ENCODE results near the gene ASTN2.
"Not testable (repeated sequence)": the region's sequence is repeated elsewhere in the genome, so short reads cannot be mapped to it uniquely, and the experiment has no call there.

ASTN2 gene

DNA sequence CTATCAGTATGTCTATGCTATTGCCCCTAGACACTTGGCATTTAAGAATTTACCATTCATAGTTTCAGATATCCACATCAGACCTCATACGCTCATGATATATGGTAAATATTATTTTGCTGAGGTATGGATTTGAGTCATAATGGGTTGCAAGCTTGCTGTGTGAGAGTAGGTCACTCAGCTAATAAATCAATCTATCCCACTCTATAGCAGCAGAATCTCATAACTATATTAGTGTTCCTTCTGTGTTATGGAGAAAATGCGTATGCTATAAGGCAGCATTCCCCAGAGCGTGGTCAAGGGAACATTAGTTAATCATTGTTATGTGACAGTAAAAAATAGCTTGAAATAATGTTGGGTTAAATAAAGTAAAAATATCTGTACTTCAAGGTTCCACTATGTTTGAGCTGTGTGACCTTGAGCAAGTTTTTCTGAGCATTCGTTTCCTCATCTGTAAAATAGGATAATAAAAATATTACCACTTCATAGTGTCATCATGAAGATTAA is 720.0 kb downstream of the ASTN2 start:
- DNase-seq (ENCODE audit: low spot score), result no peak

DNA sequence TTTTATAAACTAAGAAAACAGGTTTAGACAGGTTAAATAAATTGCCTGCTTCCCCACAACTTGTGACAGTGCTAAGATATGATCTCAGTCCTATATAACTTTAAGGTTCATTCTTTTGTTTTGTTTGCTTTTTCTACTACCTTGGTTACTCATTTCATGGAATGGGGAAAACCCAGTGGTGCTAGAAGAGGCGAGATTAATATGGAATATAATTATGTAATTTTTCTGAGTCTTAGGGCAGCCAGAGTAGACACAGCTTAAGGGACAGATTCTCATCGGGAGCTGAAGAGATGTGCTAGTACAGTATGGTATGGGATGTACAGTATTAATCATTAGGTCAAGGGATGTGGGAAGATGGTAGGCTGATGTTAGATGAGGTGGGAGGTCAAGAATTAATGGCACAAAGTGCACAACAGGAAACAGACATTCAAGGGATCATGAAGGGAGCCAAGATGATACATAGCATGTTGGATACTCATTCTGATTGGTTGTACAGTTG is 721.6 kb downstream of the ASTN2 start:
- DNase-seq (ENCODE audit: low spot score), result no peak

- DNase-seq (ENCODE audit: low spot score), result no peak
Measured at GRCh38 chr9:116692616-116693015, 722.2 kb downstream of the ASTN2 start.

- DNase-seq (ENCODE audit: low spot score), result no peak
Measured at GRCh38 chr9:116691607-116692006, 723.2 kb downstream of the ASTN2 start.

DNA sequence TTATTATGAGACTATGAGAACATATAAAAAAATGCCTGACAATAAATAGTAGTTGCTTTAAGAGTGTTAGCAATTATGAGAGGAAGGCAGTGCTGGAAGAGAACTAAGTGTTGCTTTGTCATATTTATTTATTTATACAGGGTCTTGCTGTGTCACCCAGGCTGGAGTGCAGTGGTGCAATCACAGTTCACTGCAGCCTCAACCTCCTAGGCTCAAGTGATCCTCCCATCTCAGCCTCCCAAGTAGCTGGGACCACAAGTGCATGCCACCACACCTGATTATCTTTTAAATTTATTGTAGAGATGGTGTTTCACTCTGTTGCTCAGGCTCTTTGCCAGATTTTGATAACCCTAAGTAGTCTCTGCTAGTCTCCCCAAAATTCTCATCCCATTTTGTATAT is 724.1 kb downstream of the ASTN2 start:
- not testable (repeated sequence) for DNase-seq (ENCODE audit: low spot score)

DNA sequence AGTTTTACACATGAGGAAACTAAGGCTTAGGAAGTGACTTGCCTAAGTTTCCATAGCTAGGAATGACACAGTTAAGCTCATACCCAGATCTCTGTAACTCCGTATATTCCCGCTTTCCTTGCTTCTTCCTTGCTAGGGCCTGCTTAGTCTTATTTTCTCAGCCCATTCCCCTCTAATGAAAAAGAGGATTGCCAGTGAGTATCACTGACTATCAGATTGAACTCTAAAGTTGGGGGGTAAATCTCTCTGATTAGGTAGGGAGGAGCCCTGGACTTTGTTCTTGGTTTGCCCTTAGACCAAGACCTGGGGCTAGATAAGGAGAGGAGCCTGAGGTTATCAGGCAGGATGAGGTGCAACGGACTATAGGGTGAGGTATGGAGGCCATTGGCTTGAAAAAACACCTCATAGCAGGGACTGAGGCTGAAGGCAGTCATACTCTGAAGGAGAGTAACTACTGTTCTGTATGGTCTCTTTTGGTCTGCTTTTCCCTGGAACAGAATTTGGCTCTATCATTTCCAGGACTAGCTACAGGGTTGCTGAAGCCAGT is 725.3 kb downstream of the ASTN2 start:
- no peak for DNase-seq (ENCODE audit: low spot score)

- DNase-seq (ENCODE audit: low spot score), result no peak
Measured at GRCh38 chr9:116688806-116689485, 725.9 kb downstream of the ASTN2 start.

GRCh38 chr9:116687754-116688135 is 727.1 kb downstream of the ASTN2 start:
- peak; percentile 35 for DNase-seq (ENCODE audit: low spot score)

GRCh38 chr9:116687074-116687753 is 727.6 kb downstream of the ASTN2 start, which contains the start of gene TRIM32:
TSS of gene TRIM32 (plus strand) at chr9:116687305. CDS start at chr9:116697743, 10,438 bp downstream.
- DNase-seq (ENCODE audit: low spot score), result peak; percentile 98

GRCh38 chr9:116686693-116687073 is 728.2 kb downstream of the ASTN2 start:
- DNase-seq (ENCODE audit: low spot score), result peak; percentile 44

GRCh38 chr9:116686135-116686534 is 728.7 kb downstream of the ASTN2 start:
- DNase-seq (ENCODE audit: low spot score), result peak; percentile 16

GRCh38 chr9:116685166-116685565 is 729.7 kb downstream of the ASTN2 start:
- no peak for DNase-seq (ENCODE audit: low spot score)

DNA sequence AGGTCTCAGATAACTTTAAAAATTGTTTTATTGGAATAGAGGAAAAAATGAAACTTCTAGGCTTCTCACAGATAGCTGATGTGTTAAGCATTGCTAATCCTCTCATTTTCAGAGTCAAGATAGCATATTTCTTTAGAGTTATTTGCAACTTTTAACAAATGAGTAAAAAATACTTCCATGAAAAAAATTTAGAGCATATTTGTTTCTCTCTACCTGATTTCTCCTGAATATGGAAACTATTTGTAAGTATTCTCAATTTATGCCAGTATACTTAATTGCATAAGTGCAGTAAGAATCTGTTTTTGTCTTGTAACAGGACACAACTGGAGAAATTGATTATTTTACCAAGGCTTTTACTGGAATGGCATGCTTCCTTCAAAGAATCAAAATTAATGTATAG is 731.3 kb downstream of the ASTN2 start:
- no peak for DNase-seq (ENCODE audit: low spot score)

GRCh38 chr9:116674210-116674980 is 740.5 kb downstream of the ASTN2 start:
- DNase-seq (ENCODE audit: low spot score), result no peak

DNA sequence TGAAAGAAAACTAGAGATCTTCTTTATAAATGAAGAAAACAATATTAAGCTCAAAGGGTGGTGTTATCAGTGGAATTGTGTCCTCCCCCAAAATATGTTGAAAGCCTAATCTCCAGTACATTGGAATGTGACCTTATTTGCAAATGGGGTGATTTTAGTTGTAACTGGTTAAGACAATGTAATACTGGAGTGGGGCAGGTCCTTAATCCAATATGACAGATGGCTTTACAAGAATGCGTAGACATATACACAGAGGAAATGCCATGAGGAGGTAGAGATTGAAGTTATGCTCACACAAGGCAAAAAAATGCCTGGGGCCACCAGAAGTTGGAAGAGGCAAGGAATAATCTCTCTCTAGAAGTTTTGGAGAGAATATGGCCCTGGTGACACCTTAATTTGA is 741.5 kb downstream of the ASTN2 start:
- no peak for DNase-seq (ENCODE audit: low spot score)

- DNase-seq (ENCODE audit: low spot score), result no peak
Measured at GRCh38 chr9:116671605-116672004, 743.3 kb downstream of the ASTN2 start.

- no peak for DNase-seq (ENCODE audit: low spot score)
Measured at GRCh38 chr9:116668970-116669695, 745.7 kb downstream of the ASTN2 start.

DNA sequence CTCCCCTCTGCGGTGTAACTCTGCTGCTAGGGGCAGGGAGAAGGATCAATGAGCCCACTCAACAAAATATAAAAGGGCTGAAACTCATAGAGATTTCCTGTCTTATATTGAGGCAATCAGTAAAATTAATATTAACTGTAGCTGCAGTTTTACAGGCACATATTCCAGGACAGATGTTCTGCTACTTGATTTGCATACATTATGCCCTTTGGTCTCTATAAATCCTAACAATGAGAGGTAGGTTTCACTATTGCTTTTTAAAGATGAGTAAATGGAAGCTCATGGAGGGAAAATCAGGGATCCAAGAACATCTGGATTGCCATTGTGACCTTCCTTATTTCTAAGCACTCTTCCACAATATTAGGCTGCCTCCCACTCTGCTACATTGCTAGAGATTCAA is 751.3 kb downstream of the ASTN2 start:
- DNase-seq (ENCODE audit: low spot score), result no peak

DNA sequence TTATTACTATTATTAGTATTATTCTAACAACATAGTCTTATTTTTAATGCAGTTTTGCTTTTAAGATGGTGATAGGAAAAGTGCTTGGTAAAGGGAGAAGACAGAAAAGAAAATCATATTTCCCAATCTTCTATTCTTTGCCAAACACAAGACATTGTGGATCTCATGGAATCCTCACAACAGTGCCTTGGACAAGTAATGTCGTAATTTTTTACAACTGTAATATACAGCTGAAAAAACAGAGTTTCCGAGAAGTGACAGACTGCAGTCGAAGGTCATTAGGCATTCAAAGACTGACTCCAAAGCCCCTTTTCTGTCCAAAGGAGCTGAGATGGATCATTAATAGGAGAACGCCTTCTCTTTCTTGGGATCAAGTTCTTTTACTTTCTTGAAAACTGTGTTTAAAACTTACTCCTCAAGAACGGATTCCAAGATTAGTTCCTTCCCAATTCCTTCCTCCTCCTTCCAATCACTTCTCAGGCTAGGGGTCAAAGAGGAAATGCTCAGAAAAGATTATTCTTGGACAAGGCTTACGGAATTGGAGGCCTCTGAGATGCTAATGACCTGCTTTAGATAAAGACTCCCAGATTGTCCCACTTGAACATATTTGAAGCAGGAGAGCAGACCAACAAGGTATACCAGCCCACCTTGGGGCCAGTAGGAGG is 752.1 kb downstream of the ASTN2 start:
- DNase-seq (ENCODE audit: low spot score), result no peak

DNA sequence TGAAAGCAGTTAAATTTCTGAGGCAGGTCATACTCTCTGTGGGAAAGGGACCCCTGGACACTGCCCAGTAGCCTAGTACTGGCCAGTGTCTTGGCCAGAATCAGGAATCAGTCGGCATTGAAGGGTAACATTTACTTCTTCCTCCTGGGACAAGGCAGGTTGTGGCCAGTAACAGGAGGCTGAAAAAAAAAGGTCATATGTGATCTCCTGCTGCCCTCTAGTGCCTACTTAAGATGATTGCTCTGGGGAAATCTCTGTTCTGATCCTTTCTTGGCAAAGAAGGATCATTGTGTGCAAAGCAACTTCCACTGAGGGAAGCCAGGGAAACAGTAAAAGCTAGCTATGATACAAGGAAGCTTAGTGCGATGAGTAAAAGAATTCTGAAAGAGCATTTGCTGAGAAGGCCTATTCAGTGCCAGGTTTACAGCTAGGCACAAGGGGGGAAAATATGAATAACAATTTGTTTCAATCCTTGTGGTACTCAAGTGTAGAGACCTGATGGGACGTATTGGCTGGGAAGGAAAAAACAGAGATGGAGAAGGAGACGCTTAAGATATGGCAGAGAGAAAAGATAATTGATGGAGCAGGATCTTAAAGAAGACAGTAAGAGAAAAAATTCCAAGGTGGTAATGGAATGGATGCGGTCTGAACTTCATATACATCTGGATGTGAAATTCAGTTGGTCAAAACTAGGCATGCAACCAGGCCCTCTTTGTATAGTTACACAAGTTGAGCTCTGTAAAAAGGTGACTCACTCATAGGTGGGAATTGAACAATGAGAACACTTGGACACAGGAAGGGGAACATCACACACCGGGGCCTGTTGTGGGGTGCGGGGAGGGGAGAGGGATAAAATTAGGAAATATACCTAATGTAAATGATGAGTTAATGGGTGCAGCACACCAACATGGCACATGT is 753.6 kb downstream of the ASTN2 start:
- peak; percentile 71 for DNase-seq (ENCODE audit: low spot score)

All from AG08396 (cell line).